HG03135 (cell line): ENCODE measurements around the gene ALDH18A1.

ENCODE experiments used
- ATAC-seq: cut with Tn5 transposase; IDR thresholded peaks from one replicate; pipeline ENCODE4 v1.9.1; 2021; ENCODE audit warnings: mild to moderate bottlenecking, moderate library complexity; ENCODE audit not compliant: unreplicated experiment

ALDH18A1 gene

DNA sequence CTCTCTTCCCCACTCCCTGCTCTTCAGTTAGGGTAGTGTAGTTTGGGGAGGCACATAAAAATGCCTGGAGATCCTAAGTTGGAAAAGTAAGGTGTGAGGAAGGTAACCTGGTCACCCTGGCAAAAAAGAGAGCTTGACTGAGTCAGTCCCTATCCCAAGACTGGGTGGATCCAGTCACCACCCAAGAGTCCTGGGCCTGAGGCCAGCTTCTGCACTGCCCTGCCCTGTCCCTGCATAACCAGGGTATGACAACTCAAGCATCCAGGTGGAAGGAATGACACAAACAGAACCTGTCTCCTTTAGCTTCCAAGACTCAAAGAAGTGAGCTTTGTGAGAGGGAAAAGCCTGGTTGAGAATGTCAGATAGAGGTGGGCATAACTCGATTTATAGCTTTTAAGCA, 68.5 kb downstream of the ALDH18A1 start:
- ATAC-seq: no peak

DNA sequence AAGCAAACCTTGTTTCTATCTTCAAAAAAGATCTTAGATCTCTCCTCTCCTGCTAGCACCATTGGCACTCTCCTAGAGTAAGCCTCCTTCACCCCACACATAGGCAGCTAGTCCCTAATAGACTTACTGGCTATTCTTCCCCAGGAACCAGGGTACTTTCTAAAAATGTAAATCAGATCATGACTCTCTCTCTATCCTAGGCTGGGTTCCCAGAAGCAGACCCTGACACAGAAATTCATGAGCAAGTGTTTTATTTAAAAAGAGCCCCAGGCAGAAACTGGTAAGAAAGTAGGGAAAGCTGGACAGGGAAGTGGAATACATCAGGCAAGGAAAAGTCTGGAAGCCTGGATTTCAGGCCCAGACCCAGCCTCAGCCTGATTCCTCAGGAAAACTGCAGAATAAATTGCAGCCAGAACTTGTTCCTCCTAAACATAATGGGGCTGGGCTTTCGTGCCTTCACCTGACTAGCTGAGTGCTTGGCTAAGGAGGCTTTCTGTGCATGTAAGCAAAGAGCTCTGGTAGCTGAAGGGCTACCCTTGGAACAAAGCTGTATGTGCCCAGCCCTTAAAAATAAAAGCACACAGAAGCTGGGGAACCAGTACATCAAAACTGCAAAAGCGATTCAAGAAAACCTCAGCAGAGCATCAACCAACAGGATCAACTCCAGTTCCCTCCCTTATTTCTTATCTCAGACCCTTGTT, 76.5 kb downstream of the ALDH18A1 start:
- no peak for ATAC-seq

GRCh38 chr10:95579292-95579691, 77.2 kb downstream of the ALDH18A1 start:
- ATAC-seq: no peak

- ATAC-seq: no peak
Measured at GRCh38 chr10:95578619-95579018, 77.9 kb downstream of the ALDH18A1 start.

GRCh38 chr10:95574649-95575365, 81.7 kb downstream of the ALDH18A1 start:
- ATAC-seq: no peak

DNA sequence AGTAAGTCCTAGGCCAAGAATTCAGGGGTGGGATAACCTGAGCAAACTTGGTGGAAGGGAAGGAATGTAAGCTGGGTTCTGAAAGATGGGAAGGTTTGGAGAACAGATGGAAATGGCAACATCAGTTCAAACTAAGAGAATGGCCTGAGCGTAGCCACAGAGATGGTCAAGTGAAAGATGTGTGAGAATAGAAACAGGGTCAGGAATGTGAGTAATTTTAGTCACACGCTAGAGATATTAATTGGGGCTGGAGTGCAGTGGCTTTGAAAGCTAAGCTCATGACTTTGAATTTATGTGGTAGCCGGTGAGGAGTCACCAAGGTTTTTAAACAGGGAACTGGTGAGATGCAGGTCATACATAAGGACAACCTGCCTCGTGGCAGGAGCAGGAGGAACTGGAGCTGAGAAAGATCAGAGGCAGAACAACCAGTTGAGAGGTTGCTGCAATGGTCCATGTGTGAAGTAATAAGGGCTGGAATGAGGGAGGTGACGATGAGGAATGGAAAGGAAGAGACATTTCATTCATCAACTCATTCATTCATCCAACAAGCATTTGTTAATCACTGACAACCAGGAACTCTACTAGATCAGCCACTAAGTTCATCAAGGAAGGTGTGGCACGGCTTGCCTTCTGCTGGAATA, 82.4 kb downstream of the ALDH18A1 start:
- no peak for ATAC-seq

GRCh38 chr10:95573527-95573926, 83.0 kb downstream of the ALDH18A1 start:
- no peak for ATAC-seq

- ATAC-seq: no peak
Measured at GRCh38 chr10:95572131-95572820, 84.2 kb downstream of the ALDH18A1 start.

GRCh38 chr10:95571390-95571789, 85.1 kb downstream of the ALDH18A1 start:
- ATAC-seq: no peak

- ATAC-seq: no peak
Measured at GRCh38 chr10:95569368-95569767, 87.1 kb downstream of the ALDH18A1 start.

DNA sequence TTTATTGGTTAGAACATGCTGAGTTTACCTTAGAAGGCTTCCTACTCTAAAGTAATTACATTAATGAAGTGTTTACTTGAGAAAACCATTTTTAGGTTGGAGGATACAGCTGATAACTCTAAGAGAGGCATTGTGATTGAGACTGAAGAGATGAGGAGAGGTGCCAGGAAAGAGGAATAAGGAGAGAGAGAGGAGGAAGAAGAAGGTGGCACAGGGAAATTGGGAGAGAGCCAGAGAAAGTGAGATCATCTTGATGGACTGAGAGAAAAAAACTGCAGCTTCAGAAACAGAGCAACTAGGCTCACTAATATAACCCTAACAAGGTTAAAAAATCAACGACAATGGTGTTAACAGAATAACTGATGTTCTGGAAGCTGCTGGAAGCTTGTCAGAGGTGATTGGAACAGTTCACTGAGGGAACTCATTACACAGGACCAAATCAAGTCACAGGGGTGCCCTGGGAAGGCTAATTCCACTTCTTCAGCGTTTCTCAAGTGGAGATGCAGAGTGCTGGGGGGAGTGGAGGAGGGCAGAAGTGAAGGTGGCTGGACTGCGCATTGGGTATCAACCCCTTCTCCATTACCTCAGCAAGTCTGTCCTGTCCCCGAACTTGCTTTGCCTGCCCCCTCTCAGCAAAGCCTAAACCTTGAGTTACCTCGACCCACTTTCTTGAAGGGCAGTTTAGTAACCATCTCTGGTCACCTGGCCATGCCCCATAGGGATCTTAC, 88.4 kb downstream of the ALDH18A1 start:
- ATAC-seq: no peak

GRCh38 chr10:95566136-95566535, 90.4 kb downstream of the ALDH18A1 start:
- ATAC-seq: no peak

- no peak for ATAC-seq
Measured at GRCh38 chr10:95565336-95565735, 91.2 kb downstream of the ALDH18A1 start.

- ATAC-seq: no peak
Measured at GRCh38 chr10:95564291-95564690, 92.2 kb downstream of the ALDH18A1 start.

DNA sequence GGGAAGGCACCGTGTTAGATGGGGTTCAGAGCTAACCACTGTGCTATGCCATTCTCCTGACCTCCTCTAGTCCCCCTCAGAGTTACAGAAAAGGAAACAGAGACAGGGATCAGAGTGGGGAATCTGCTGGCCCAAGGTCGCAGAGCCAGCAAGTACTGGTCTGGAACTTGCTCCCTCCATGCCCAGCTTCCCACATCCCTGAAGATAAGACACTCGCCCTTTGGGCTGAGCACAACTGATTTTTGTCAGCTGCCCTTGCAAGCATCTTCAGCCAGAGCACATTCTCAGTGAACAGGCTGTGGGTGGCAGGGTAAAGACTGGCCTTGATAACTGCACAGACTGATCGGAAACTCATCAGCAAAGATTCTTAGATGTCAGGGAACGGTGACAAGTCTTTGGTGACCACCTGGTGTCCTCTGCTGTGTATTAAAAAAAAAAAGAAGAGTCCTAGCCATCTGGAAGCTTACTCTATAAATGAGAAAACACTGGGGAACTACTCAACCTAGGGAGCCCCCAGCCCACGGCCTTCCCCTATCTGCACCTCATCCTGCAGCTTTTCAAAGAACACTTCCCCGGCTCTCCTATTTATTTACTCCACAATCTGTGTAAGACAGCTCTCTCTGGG, 94.1 kb downstream of the ALDH18A1 start:
- no peak for ATAC-seq

- no peak for ATAC-seq
Measured at GRCh38 chr10:95561864-95562177, 94.7 kb downstream of the ALDH18A1 start.

DNA sequence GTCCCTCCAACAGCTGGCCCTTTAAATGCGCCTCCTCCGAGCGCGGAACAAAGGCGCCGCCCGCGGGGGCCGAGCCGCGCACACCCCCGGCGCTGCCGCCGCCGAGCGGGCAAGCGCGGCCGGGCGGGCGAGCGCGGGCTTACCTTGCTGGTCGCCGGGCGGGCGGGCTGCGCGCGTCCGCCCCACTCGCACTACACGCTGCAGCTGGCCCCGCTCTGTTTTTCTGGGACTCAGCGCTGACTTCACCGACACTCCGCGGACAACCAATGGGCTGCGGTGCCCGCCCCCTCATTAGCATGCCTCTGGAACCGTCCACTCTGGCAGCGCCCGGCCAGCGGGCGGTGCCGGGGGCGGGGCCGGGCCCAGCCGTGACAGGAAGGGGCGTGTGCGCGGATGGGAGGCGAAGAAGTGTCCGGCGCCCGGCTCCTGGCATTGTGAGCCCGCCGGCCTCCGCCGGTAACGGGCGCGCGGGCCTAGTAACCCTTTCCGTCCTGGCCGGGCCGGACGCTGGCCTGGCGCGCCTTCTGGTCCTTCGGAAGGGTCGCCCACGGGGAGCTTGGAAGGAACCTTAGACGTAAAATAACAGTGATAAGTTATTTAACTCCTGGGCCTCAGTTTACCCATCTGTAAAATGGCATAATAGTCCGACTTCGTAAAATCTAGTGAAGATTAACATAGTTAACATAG, 95.2 kb downstream of the ALDH18A1 start, which contains the start of gene SORBS1:
SORBS1 (minus strand) TSS at position 195 of the 687 bp plus-strand sequence. CDS start 120,236 bp downstream, outside the sequence.
- peak; percentile 99 for ATAC-seq

DNA sequence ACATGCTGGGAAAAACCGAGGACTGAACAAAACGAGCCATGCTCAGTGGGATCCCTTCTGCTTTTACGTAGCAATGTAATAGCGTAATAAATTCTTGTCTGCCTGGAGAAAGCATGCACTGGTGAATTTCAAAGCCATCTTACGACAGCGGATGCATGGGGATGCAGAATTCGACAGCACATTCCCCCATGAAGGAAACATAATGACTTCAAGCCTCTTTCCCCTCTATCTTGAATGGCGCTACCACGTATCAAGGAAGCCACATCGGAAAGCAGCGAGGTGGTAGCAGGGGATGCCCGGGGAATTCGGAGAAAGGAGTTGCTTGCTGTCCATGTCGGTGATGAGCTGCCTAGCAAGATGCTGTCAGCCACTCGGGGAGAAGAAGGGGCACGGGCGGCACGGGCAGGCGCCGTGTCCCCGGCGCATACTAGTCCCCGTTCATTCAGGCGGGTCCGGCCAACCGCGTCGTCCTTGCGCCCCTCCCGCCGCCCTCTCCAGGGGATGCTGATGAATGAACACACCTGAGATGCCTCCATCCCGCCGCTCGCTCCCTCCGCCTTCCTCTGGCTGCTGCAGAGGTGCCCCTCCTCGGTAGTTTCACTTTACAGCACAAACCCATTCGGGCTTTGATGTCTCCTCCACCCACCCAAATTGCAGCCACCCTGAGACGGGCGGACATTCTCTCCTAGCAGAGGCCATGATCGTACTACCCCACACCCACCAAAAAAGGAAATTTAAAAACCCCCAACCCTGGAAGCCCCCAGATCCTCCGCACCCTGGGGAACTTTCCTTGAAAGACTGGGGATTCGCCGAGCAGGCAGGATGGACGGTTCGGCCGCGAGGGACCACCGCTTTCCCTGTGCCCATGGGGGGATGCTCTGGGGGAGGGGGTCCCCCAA, 96.0 kb downstream of the ALDH18A1 start:
- ATAC-seq: peak; percentile 13

GRCh38 chr10:95559896-95560277, 96.6 kb downstream of the ALDH18A1 start:
- no peak for ATAC-seq
